Endothelial cell of umbilical vein (primary cell): Measurements from ENCODE around the gene LIPG. TPM values are rescaled to one million over a fixed set of nuclear protein-coding genes. Genes with fewer than 3 reads are reported as not detected.

Experiments
- BruUV-seq: library from RNA; stranded (reverse); fragments of 400-500 nt; replicated peaks from 2 replicates; lab custom pipeline; 2021; lab: Mats Ljungman, UMichigan
- CTCF ChIA-PET: fragments of 300-600, 350-600 bp; sonication (Branson Sonifier 250); formaldehyde crosslinking; loops from one replicate; lab custom pipeline; 2021; ENCODE audit warnings: antibody characterized with exemption, inconsistent platforms; lab: Charles Lee
- POLR2A ChIA-PET: fragments of 300-600, 350-600 bp; sonication (Branson Sonifier 250); formaldehyde crosslinking; loops from one replicate; lab custom pipeline; 2021; ENCODE audit warnings: antibody characterized with exemption, inconsistent platforms; lab: Charles Lee
- DNase-seq: peaks from one replicate; pipeline ENCODE4 v3.0.0-alpha.2; 2011; ENCODE audit warnings: low read depth, low spot score
- FAIRE-seq: peaks from 2 replicates; lab custom pipeline; 2011; peaks lifted over from hg19 to GRCh38; lab: Jason Lieb, UNC
- H2AFZ ChIP-seq: 2 replicates; pipeline ENCODE4 v1.6.0; 2012; ENCODE audit warnings: low read depth, low read length, control low read depth, inconsistent platforms
- H3K27ac ChIP-seq: 2 replicates; pipeline ENCODE4 v1.5.1; 2011; ENCODE audit warnings: low read depth, mild to moderate bottlenecking, control low read depth, low read length, moderate library complexity; ENCODE audit not compliant: insufficient read depth
- H3K27me3 ChIP-seq, 2 experiments: 2 replicates each; pipeline versions ENCODE4 v1.6.0 to v1.6.1; 2011; ENCODE audit warnings: low read length in 2 of 2, mixed read lengths in 1 of 2; ENCODE audit not compliant: control insufficient read depth in 2 of 2, insufficient read depth in 2 of 2
- H3K36me3 ChIP-seq, 2 experiments: 2 replicates in 1 of 2; 3 replicates in 1 of 2; pipeline ENCODE4 v1.5.1; 2011; ENCODE audit warnings: low read length in 2 of 2, mild to moderate bottlenecking in 1 of 2, moderate library complexity in 1 of 2; ENCODE audit not compliant: control insufficient read depth in 2 of 2, insufficient read depth in 2 of 2; ENCODE audit errors: extremely low read depth in 1 of 2
- H3K4me1 ChIP-seq: 3 replicates; pipeline ENCODE4 v1.5.1; 2011; ENCODE audit warnings: mild to moderate bottlenecking, low read length; ENCODE audit not compliant: control insufficient read depth, insufficient read depth; ENCODE audit errors: extremely low read depth
- H3K4me2 ChIP-seq: 2 replicates; pipeline ENCODE4 v1.6.1; 2011; ENCODE audit warnings: low read length, control low read depth, mixed read lengths; ENCODE audit not compliant: insufficient read depth
- H3K4me3 ChIP-seq, 3 experiments: fragments of 200-600 bp in 1 of 3; sonication (generic), shearing (Covaris generic) in 1 of 3; replicated peaks in 1 of 3; 2 replicates each; pipeline ENCODE4 v1.5.1; 2011 to 2016; ENCODE audit warnings: control low read depth in 3 of 3, low read length in 3 of 3, mild to moderate bottlenecking in 2 of 3, inconsistent platforms in 1 of 3, low read depth in 1 of 3, moderate library complexity in 1 of 3; ENCODE audit not compliant: insufficient read depth in 1 of 3
- H3K79me2 ChIP-seq: 2 replicates; pipeline ENCODE4 v1.6.0; 2012; ENCODE audit warnings: low read length, inconsistent platforms; ENCODE audit not compliant: control insufficient read depth, insufficient read depth
- H3K9ac ChIP-seq: replicated peaks from 2 replicates; pipeline ENCODE3; 2011; ENCODE audit warnings: low read length, control low read depth; ENCODE audit not compliant: insufficient read depth; ENCODE audit errors: extremely low read depth
- H3K9me1 ChIP-seq: replicated peaks from 3 replicates; pipeline ENCODE4 v1.6.0; 2011; ENCODE audit warnings: mild to moderate bottlenecking, low read length; ENCODE audit not compliant: control insufficient read depth, insufficient read depth; ENCODE audit errors: extremely low read depth
- H3K9me3 ChIP-seq: replicated peaks from 2 replicates; pipeline ENCODE4 v1.5.1; 2012; ENCODE audit warnings: low read length, inconsistent platforms; ENCODE audit not compliant: control insufficient read depth, insufficient read depth
- H4K20me1 ChIP-seq: replicated peaks from 2 replicates; pipeline ENCODE3; 2011; ENCODE audit warnings: mild to moderate bottlenecking, low read length; ENCODE audit not compliant: control insufficient read depth, insufficient read depth; ENCODE audit errors: extremely low read depth
- EZH2 ChIP-seq: IDR thresholded peaks from 2 replicates; pipeline ENCODE4 v1.6.1; 2012; ENCODE audit warnings: borderline replicate concordance, low read depth, mild to moderate bottlenecking, moderate library complexity, low read length, inconsistent platforms; ENCODE audit not compliant: severe bottlenecking
- FOS ChIP-seq: IDR thresholded peaks from 2 replicates; pipeline ENCODE4 v1.6.1; 2011; ENCODE audit warnings: mild to moderate bottlenecking, low read length, moderate library complexity, borderline replicate concordance; ENCODE audit not compliant: insufficient read depth
- GATA2 ChIP-seq: IDR thresholded peaks from 2 replicates; pipeline ENCODE4 v1.7.0; 2011; ENCODE audit warnings: low read depth, mild to moderate bottlenecking, moderate library complexity, mixed read lengths, low read length; ENCODE audit not compliant: insufficient read length, insufficient read depth
- JUN ChIP-seq: IDR thresholded peaks from 2 replicates; pipeline ENCODE4 v1.6.1; 2011; ENCODE audit warnings: borderline replicate concordance, low read depth; ENCODE audit not compliant: insufficient read length, insufficient read depth
- MAX ChIP-seq: IDR thresholded peaks from 2 replicates; pipeline ENCODE4 v1.6.1; 2011; ENCODE audit not compliant: insufficient read depth, insufficient read length
- MYC ChIP-seq: IDR thresholded peaks from one replicate; pipeline ENCODE4 v1.6.1; 2011; ENCODE audit warnings: mild to moderate bottlenecking, low read depth, low read length
- POLR2A ChIP-seq: IDR thresholded peaks from 2 replicates; pipeline ENCODE4 v1.6.1; 2012; ENCODE audit warnings: low read depth, mild to moderate bottlenecking, control low read depth, low read length
- POLR2AphosphoS5 ChIP-seq: IDR thresholded peaks from 2 replicates; pipeline ENCODE4 v1.6.1; 2012; ENCODE audit warnings: low read depth, mild to moderate bottlenecking, control low read depth, low read length, moderate library complexity; ENCODE audit not compliant: insufficient read depth
- dilution Hi-C: fragments of 300-500 bp; cut with MboI; formaldehyde crosslinking; loops from one replicate; pipeline ENCODE4 v1.15.0; 2019; ENCODE audit warnings: low sequenced_read_pairs; ENCODE audit not compliant: extremely low pct_ligation_motif_present
- intact Hi-C: fragments of 100-400 bp; cut with micrococcal nuclease; formaldehyde crosslinking; loops from one replicate; pipeline ENCODE4 v1.10.0; 2022
- polyA plus RNA-seq, 4 experiments: library from polyadenylated mRNA; depleted of rRNA in 3 of 4; stranded (reverse) in 3 of 4; unstranded in 1 of 4; fragments of >200 nt; gene quantifications; 2 replicates each; pipeline versions ENCODE4 v1.2.1 to v1.2.3, GENCODE V29; 2011 to 2012; ENCODE audit warnings: missing spikeins in 1 of 4
- total RNA-seq: library from RNA; stranded (reverse); gene quantifications from 2 replicates; pipeline ENCODE4 v1.2.3, GENCODE V29; 2021
- TF ChIP-seq, protein P1 (sequence below), 2 donors: IDR thresholded peaks; 1 replicate in 1 of 2; 2 replicates in 1 of 2; pipeline ENCODE4 v1.5.1; 2011; ENCODE audit warnings: low read length in 2 of 2, mild to moderate bottlenecking in 2 of 2, moderate library complexity in 2 of 2, control low read depth in 1 of 2, inconsistent platforms in 1 of 2, low read depth in 1 of 2; ENCODE audit not compliant: insufficient read depth in 1 of 2; ENCODE audit errors: extremely low read depth in 1 of 2

Gene LIPG
- total and polyA plus RNA-seq, 2 donors (not counting 3 experiments of a cell fraction or from before 2014, with no cell fraction given), result 80.6 to 86.3 TPM

GRCh38 chr18:49617329-49617695 is 55.5 kb downstream of the LIPG start:
- CTCF ChIA-PET, result interaction anchor here (1.2 to 1.4 kb wide), 2 partner anchors 11 to 15 kb away, joined by 4 to 6 read pairs; no protein-coding TSS in a partner anchor
- no TSS peak for BruUV-seq

More at GRCh38 chr18:49617329-49617695, 55.5 kb downstream of the LIPG start:
- intact Hi-C loops, result loop anchor here (2.0 kb wide), 1 partner anchor 17 kb away; no protein-coding TSS in a partner anchor
- Histone ChIP-seq H3K27me3 (peaks cover 0 to 4% of the 10 kb centered on the region in 2 experiments), H3K27ac (no peak overlapping the region), H2AFZ (no peak overlapping the region), H3K9me3 (no peaks in the 10 kb centered on the region), H3K36me3 (no peaks in the 10 kb centered on the region), H4K20me1 (no peaks in the 10 kb centered on the region), H3K4me2 (no peak overlapping the region), H3K9ac (no peak overlapping the region), H3K4me3 (no peak overlapping the region), H3K4me1 (peaks cover 14% of the 10 kb centered on the region), H3K79me2 (no peaks in the 10 kb centered on the region), H3K9me1 (no peaks in the 10 kb centered on the region)
- dilution Hi-C loops, result no loop called here
- TF ChIP-seq, protein P1, sequence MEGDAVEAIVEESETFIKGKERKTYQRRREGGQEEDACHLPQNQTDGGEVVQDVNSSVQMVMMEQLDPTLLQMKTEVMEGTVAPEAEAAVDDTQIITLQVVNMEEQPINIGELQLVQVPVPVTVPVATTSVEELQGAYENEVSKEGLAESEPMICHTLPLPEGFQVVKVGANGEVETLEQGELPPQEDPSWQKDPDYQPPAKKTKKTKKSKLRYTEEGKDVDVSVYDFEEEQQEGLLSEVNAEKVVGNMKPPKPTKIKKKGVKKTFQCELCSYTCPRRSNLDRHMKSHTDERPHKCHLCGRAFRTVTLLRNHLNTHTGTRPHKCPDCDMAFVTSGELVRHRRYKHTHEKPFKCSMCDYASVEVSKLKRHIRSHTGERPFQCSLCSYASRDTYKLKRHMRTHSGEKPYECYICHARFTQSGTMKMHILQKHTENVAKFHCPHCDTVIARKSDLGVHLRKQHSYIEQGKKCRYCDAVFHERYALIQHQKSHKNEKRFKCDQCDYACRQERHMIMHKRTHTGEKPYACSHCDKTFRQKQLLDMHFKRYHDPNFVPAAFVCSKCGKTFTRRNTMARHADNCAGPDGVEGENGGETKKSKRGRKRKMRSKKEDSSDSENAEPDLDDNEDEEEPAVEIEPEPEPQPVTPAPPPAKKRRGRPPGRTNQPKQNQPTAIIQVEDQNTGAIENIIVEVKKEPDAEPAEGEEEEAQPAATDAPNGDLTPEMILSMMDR (IDR thresholded peaks at IDR 0.05; ENCODE audit: extremely low read depth in 1 of 2, insufficient read depth in 1 of 2, low read depth in 1 of 2, low read length in 2 of 2), result no peak
- TF ChIP-seq MYC (no peak), JUN (no peak), POLR2A (no peak), GATA2 (no peak), EZH2 (no peak), POLR2AphosphoS5 (no peak), MAX (no peak), FOS (no peak)
- no peak for FAIRE-seq
- no peak for DNase-seq
- POLR2A ChIA-PET, result no interaction called here
